AG04450 (cell line): ENCODE data around the gene ZFP92. TPM values are rescaled to one million over a fixed set of nuclear protein-coding genes. Genes with fewer than 3 reads are reported as not detected.

ENCODE experiments used
- CTCF ChIA-PET: fragments of 300-600, 350-600 bp; formaldehyde crosslinking; extraction: SDS; loops from one replicate; lab custom pipeline; 2022; ENCODE audit warnings: antibody characterized with exemption, inconsistent platforms; lab: Charles Lee
- POLR2A ChIA-PET: fragments of 350-600 bp; formaldehyde crosslinking; extraction: SDS; loops from one replicate; lab custom pipeline; 2021; ENCODE audit warnings: antibody characterized with exemption, inconsistent platforms; lab: Yijun Ruan, JAX
- DNase-seq: peaks from one replicate; pipeline ENCODE4 v3.0.0-alpha.2; 2011; ENCODE audit warnings: low read depth, low spot score
- H3K27ac ChIP-seq: one replicate; pipeline ENCODE4 v1.5.1; 2012; ENCODE audit warnings: low read depth, low read length, control low read depth
- H3K27me3 ChIP-seq: one replicate; pipeline ENCODE4 v1.6.0; 2012; ENCODE audit warnings: low read length; ENCODE audit not compliant: control insufficient read depth, insufficient read depth
- H3K4me3 ChIP-seq: 2 replicates; pipeline ENCODE4 v1.5.1; 2011; ENCODE audit warnings: mild to moderate bottlenecking, low read depth, low read length, control low read depth
- H3K9me3 ChIP-seq: 2 replicates; pipeline ENCODE4 v1.5.1; 2012; ENCODE audit warnings: low read length; ENCODE audit not compliant: control insufficient read depth, insufficient read depth
- polyA plus RNA-seq: library from polyadenylated mRNA; depleted of rRNA; stranded (reverse); fragments of >200 nt; gene quantifications from 2 replicates; pipeline ENCODE4 v1.2.3, GENCODE V29; 2011
- TF ChIP-seq, protein P1 (sequence below): IDR thresholded peaks from 2 replicates; pipeline ENCODE4 v1.5.1; 2011; ENCODE audit warnings: low read depth, low read length, control low read depth, inconsistent platforms

The ZFP92 gene
- polyA plus RNA-seq, 1 experiment = 0.02 TPM

DNA sequence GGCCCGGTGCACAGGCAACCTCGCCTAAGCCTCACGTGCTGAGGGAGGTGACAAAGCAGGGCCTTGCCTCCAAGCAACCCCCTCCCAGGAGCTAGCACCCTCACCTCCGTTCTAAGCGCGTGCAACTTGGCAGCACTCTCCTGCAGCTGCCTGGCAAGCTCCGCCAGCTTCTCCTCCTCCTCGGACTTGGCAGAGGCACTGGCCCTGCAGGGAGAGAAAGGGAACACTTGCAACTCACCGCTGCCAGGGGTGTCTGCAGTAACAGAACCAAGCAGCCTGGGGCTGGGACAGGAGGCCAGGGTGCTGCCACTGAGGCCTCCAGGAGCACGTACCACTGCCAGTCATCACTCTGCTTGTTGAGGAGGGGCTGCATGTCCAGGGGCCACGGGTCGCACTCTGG lies 44.9 kb downstream of the ZFP92 start:
- TF ChIP-seq, protein P1, sequence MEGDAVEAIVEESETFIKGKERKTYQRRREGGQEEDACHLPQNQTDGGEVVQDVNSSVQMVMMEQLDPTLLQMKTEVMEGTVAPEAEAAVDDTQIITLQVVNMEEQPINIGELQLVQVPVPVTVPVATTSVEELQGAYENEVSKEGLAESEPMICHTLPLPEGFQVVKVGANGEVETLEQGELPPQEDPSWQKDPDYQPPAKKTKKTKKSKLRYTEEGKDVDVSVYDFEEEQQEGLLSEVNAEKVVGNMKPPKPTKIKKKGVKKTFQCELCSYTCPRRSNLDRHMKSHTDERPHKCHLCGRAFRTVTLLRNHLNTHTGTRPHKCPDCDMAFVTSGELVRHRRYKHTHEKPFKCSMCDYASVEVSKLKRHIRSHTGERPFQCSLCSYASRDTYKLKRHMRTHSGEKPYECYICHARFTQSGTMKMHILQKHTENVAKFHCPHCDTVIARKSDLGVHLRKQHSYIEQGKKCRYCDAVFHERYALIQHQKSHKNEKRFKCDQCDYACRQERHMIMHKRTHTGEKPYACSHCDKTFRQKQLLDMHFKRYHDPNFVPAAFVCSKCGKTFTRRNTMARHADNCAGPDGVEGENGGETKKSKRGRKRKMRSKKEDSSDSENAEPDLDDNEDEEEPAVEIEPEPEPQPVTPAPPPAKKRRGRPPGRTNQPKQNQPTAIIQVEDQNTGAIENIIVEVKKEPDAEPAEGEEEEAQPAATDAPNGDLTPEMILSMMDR = no peak
- no peaks in the 10 kb centered on the region for H3K9me3 ChIP-seq
- ChIA-PET POLR2A (no interaction called here), CTCF (no interaction called here)
- H3K27me3 ChIP-seq = no peaks in the 10 kb centered on the region
- DNase-seq = no peak
- H3K4me3 ChIP-seq = no peak overlapping the region
- H3K27ac ChIP-seq = no peak overlapping the region

DNA sequence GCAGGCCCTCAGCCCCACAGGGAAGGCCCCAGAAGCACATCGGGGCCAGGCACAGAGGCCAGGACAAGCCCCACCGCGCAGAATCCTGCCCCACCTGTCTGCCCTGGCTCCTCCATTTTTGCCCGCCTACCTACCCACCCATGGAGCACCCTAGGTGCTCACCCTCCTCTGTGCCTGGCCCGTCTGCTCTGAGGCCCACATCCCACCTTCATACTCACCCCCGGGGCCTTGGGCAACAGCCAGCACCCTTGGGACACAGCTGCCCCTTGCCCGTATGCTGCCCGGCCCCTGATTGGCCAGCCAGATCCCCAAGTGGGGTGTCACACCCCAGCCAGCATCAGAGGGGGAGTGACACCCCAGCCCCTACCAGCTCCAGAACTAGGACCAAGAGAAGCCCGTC lies 45.4 kb downstream of the ZFP92 start:
- ChIA-PET CTCF (no interaction called here), POLR2A (no interaction called here)
- Histone ChIP-seq H3K27me3 (no peaks in the 10 kb centered on the region), H3K9me3 (no peaks in the 10 kb centered on the region), H3K4me3 (no peak overlapping the region), H3K27ac (no peak overlapping the region)
- TF ChIP-seq, protein P1 = no peak
- no peak for DNase-seq

DNA sequence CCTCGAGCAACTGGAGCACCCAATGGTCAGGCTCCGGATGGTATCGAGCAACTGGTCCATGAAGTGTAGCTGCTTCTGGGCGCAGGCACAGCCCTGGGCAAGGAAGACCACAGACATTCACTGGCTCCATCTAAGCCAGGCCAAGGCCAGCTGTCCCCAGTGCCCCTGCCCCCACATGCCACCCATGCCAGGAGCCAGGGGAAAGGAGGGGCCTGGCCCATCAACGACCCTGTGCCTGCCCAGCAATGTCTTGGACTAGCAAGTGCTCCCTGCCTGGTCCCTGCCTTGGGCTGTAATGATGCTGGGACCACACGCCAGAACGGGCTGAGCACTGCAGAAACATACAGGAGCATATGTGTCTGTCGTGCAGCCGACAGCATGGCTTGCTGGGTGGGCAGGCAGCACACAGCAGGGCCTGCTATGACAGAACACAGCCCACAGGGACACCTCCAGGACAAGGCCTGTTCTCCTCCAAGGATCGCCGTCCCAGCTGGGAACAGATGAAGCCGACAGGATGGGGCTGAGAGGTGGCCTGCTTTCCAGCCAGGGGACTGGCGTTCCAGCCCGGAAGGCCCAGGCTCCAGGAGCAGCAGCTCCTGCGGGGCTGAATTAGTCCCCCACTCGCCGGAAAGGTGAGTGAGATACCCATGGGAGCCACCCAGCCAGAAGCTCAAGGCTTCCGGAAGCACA lies 46.0 kb downstream of the ZFP92 start:
- ChIA-PET POLR2A (no interaction called here), CTCF (interaction anchor here (0.8 kb wide), 1 partner anchor 424 kb away, joined by 3 read pairs; no protein-coding TSS in a partner anchor)
- Histone ChIP-seq H3K4me3 (no peak overlapping the region), H3K27ac (no peak overlapping the region), H3K9me3 (no peaks in the 10 kb centered on the region), H3K27me3 (no peaks in the 10 kb centered on the region)
- TF ChIP-seq, protein P1 = no peak
- no peak for DNase-seq

DNA sequence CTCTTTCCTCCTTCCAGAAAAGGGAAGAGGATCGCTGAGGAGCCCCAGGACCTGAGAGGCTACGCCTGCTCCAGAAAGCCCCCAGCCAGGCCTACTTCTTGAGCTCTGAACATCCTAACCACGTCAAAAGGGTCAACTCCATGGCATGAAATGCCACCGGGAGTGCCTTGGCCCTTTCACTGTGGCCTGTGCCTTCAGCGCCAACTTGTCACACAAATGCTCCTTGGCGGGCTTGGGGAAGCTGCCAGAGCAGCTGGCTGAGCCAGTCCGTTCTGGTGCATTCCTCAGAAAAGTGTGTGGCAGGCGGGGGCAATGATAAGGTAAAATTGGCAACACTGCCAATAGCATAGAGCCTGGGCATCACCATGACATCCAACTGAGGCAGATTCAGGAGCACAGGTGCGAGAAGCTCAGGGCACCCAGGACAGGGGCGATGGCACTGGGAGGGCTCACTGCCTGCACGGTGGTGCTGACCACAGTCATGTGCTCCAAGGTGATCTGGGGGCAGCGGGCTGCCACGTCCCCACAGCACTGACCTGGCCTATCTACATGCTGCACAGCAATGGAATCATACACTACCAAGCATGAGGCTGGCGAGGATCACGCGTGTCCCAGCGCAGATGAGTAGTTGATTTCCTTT lies 46.7 kb downstream of the ZFP92 start:
- TF ChIP-seq, protein P1 = no peak
- Histone ChIP-seq H3K27me3 (no peaks in the 10 kb centered on the region), H3K9me3 (no peaks in the 10 kb centered on the region), H3K27ac (no peak overlapping the region), H3K4me3 (no peak overlapping the region)
- ChIA-PET POLR2A (no interaction called here), CTCF (interaction anchor here (0.8 kb wide), 1 partner anchor 425 kb away, joined by 3 read pairs; no protein-coding TSS in a partner anchor)
- no peak for DNase-seq

DNA sequence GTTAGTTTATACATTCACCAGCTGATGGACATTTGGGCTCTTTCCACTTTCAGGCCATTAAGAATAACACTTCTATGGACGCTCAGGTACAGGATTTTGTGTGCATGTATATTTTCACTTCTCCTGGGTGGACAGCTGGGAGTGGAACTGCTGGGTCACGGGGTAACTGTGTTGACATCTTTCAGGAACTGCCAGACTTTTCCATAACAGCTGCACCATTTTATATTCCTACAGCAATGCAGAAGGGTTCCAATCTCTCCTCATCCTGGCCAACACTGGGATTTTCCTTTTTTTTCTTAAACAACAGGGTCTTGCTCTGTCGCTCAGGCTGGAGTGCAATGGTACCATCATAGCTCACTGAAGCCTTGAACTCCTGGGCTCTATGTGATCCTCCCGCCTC lies 47.2 kb downstream of the ZFP92 start:
- TF ChIP-seq, protein P1 = no peak
- no peak for DNase-seq
- ChIA-PET POLR2A (no interaction called here), CTCF (interaction anchor here (0.8 kb wide), 1 partner anchor 426 kb away, joined by 3 read pairs; no protein-coding TSS in a partner anchor)
- Histone ChIP-seq H3K4me3 (no peak overlapping the region), H3K27me3 (no peaks in the 10 kb centered on the region), H3K9me3 (no peaks in the 10 kb centered on the region), H3K27ac (no peak overlapping the region)
